MCF 10A (cell line): ENCODE measurements around the gene RIN3. TPM values are rescaled to one million over a fixed set of nuclear protein-coding genes. Genes with fewer than 3 reads are reported as not detected.

Source experiments
- BruUV-seq: library from RNA; stranded (reverse); fragments of 400-500 nt; replicated peaks from 2 replicates; lab custom pipeline; 2021; lab: Mats Ljungman, UMichigan
- CTCF ChIA-PET: fragments of 300-600 bp; sonication (Branson Sonifier 250); formaldehyde crosslinking; extraction: SDS; loops from one replicate; lab custom pipeline; 2021; ENCODE audit warnings: antibody characterized with exemption, inconsistent platforms; lab: Yijun Ruan, JAX
- POLR2A ChIA-PET: fragments of 300-600, 350-650 bp; sonication (Branson Sonifier 250); formaldehyde crosslinking; extraction: SDS; loops from one replicate; lab custom pipeline; 2020; ENCODE audit warnings: antibody characterized with exemption, inconsistent platforms; lab: Yijun Ruan, JAX
- DNase-seq: peaks from one replicate; pipeline ENCODE4 v3.0.0-alpha.2; 2018; ENCODE audit not compliant: unreplicated experiment
- H3K27ac Mint-ChIP-seq: one replicate; pipeline ENCODE4 v1.8.0; 2022; ENCODE audit warnings: mild to moderate bottlenecking, low read depth, mixed read lengths; ENCODE audit not compliant: unreplicated experiment
- H3K27me3 Mint-ChIP-seq: one replicate; pipeline ENCODE4 v1.8.0; 2022; ENCODE audit warnings: mixed read lengths; ENCODE audit not compliant: insufficient read depth, unreplicated experiment
- H3K36me3 Mint-ChIP-seq: one replicate; pipeline ENCODE4 v1.8.0; 2022; ENCODE audit warnings: mild to moderate bottlenecking, moderate library complexity, mixed read lengths; ENCODE audit not compliant: insufficient read depth, unreplicated experiment
- H3K4me1 Mint-ChIP-seq: one replicate; pipeline ENCODE4 v1.8.0; 2022; ENCODE audit warnings: mixed read lengths; ENCODE audit not compliant: insufficient read depth, unreplicated experiment
- H3K4me3 Mint-ChIP-seq: one replicate; pipeline ENCODE4 v1.8.0; 2022; ENCODE audit warnings: mild to moderate bottlenecking, moderate library complexity, mixed read lengths; ENCODE audit not compliant: unreplicated experiment
- H3K9me3 Mint-ChIP-seq: one replicate; pipeline ENCODE4 v1.8.0; 2022; ENCODE audit warnings: mixed read lengths; ENCODE audit not compliant: unreplicated experiment
- intact Hi-C: fragments of 100-400 bp; cut with micrococcal nuclease; formaldehyde crosslinking; loops from 2 replicates; pipeline ENCODE4 v1.14.1; 2022
- total RNA-seq: library from RNA; stranded (reverse); gene quantifications from 2 replicates; pipeline ENCODE4 v1.2.3, GENCODE V29; 2022
- TF ChIP-seq, protein P1 (sequence below): fragments of 200-600 bp; IDR thresholded peaks from one replicate; pipeline ENCODE4 v1.8.0; 2022; ENCODE audit warnings: antibody characterized with exemption, mild to moderate bottlenecking; ENCODE audit not compliant: unreplicated experiment

The RIN3 gene
- total RNA-seq, 1 experiment from 2014 or later = 14.2 TPM

DNA sequence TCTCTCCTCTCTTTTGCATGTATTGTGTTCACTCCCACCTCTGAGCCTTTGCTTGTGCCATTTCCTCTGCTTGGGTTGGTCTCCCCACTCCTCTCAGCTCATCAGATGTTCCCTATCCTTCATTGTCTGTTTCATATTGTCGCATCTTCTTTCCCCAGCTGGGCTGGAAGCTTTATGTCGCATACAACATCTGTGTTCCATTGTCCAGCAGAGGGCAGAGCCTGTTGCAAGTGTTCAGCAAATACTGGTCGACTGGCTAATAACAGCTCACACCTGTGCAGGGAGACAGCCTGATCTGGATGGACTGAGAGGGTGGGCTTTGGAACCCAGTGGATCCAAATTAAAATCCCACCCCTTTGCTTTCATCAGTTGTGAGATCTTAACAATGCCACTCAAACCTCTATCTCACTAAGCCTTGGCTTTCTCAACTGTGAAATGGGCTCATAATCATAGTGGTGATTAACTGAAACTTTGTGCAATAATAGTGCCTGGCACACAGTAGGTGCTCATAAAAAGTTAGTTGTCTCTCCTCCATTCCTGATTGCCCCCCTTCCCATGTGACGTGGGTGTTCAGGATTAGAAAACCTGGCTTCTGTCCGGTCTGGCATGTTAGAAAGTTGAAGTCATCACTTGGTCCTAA is 75.8 kb downstream of the RIN3 start:
- no peaks in the 10 kb centered on the region for H3K4me1 Mint-ChIP-seq
- peak; percentile 58 for DNase-seq
- TF ChIP-seq, protein P1, sequence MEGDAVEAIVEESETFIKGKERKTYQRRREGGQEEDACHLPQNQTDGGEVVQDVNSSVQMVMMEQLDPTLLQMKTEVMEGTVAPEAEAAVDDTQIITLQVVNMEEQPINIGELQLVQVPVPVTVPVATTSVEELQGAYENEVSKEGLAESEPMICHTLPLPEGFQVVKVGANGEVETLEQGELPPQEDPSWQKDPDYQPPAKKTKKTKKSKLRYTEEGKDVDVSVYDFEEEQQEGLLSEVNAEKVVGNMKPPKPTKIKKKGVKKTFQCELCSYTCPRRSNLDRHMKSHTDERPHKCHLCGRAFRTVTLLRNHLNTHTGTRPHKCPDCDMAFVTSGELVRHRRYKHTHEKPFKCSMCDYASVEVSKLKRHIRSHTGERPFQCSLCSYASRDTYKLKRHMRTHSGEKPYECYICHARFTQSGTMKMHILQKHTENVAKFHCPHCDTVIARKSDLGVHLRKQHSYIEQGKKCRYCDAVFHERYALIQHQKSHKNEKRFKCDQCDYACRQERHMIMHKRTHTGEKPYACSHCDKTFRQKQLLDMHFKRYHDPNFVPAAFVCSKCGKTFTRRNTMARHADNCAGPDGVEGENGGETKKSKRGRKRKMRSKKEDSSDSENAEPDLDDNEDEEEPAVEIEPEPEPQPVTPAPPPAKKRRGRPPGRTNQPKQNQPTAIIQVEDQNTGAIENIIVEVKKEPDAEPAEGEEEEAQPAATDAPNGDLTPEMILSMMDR = peak; percentile 43
- intact Hi-C loops = loop anchor here (1.0 kb wide), 2 partner anchors 81 to 92 kb away; no protein-coding TSS in a partner anchor
- no peaks in the 10 kb centered on the region for H3K9me3 Mint-ChIP-seq
- no TSS peak for BruUV-seq
- H3K27ac Mint-ChIP-seq = no peak overlapping the region
- H3K27me3 Mint-ChIP-seq = no peaks in the 10 kb centered on the region
- H3K36me3 Mint-ChIP-seq = no peaks in the 10 kb centered on the region
- ChIA-PET CTCF (interaction anchor here (0.6 to 1.7 kb wide), 7 partner anchors 11 to 95 kb away, joined by 3 to 6 read pairs (median 3); no protein-coding TSS in a partner anchor), POLR2A (no interaction called here)
- no peak overlapping the region for H3K4me3 Mint-ChIP-seq

- POLR2A ChIA-PET = no interaction called here
- intact Hi-C loops = no loop called here
- no peak for DNase-seq
- BruUV-seq = no TSS peak
- no peaks in the 10 kb centered on the region for H3K27me3 Mint-ChIP-seq
- H3K27ac Mint-ChIP-seq = no peak overlapping the region
- no peaks in the 10 kb centered on the region for H3K4me1 Mint-ChIP-seq
- TF ChIP-seq, protein P1 = no peak
- CTCF ChIA-PET = interaction anchor here (0.5 to 1.7 kb wide), 7 partner anchors 14 to 171 kb away, joined by 3 to 6 read pairs (median 5); no protein-coding TSS in a partner anchor
- no peaks in the 10 kb centered on the region for H3K36me3 Mint-ChIP-seq
- H3K4me3 Mint-ChIP-seq = no peak overlapping the region
- no peaks in the 10 kb centered on the region for H3K9me3 Mint-ChIP-seq
These were observed 76.6 kb downstream of the RIN3 start for GRCh38 chr14:92590176-92590575.

DNA sequence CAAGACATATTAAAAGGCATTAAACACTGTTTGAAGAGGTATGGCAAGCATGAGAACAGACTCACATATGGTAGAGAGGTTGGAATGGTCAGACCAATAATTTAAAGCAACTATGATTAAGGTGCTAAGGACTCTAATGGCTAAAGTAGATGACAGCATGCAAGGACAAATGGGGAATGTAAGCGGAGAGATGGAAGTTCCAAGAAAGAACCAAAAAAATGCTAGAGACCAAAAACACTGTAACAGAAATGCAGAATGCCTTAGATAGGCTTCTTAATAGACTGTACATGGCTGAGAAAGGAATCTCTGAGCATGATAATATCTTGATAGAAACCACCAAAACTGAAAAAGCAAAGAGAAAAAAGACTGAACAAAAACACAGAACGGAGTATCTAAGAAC is 77.4 kb downstream of the RIN3 start:
- Mint-ChIP-seq H3K4me1 (no peaks in the 10 kb centered on the region), H3K27me3 (no peaks in the 10 kb centered on the region), H3K27ac (no peak overlapping the region), H3K36me3 (no peaks in the 10 kb centered on the region), H3K9me3 (no peaks in the 10 kb centered on the region), H3K4me3 (no peak overlapping the region)
- no TSS peak for BruUV-seq
- intact Hi-C loops = no loop called here
- no peak for DNase-seq
- ChIA-PET POLR2A (no interaction called here), CTCF (interaction anchor here (0.6 to 1.7 kb wide), 2 partner anchors 90 to 170 kb away, joined by 3 to 5 read pairs; no protein-coding TSS in a partner anchor)
- TF ChIP-seq, protein P1 = no peak

GRCh38 chr14:92591346-92591745 is 77.8 kb downstream of the RIN3 start:
- Mint-ChIP-seq H3K36me3 (no peaks in the 10 kb centered on the region), H3K9me3 (no peaks in the 10 kb centered on the region), H3K27me3 (no peaks in the 10 kb centered on the region), H3K4me1 (no peaks in the 10 kb centered on the region), H3K27ac (no peak overlapping the region), H3K4me3 (no peak overlapping the region)
- BruUV-seq = no TSS peak
- intact Hi-C loops = no loop called here
- no peak for DNase-seq
- POLR2A ChIA-PET = no interaction called here
- TF ChIP-seq, protein P1 = no peak
- CTCF ChIA-PET = no interaction called here
